HepG2 (cell line): ENCODE results near the gene ZBTB9. TPM values are rescaled to one million over a fixed set of nuclear protein-coding genes. Genes with fewer than 3 reads are reported as not detected.

Experiments
- ATAC-seq: fragments of 200-7000 bp; cut with Tn5 transposase; 3 replicates; pipeline ENCODE4 v1.9.1; 2020; ENCODE audit warnings: mild to moderate bottlenecking, moderate library complexity
- BruUV-seq: library from RNA; stranded (reverse); fragments of 400-500 nt; replicated peaks from 2 replicates; lab custom pipeline; 2021; lab: Mats Ljungman, UMichigan
- CTCF ChIA-PET: fragments of 300-600 bp; formaldehyde crosslinking; extraction: SDS; loops from one replicate; lab custom pipeline; 2021; ENCODE audit warnings: low total read pairs, inconsistent platforms, low intra/inter-chr PET ratio; lab: Yijun Ruan, JAX
- POLR2A ChIA-PET: fragments of 350-600 bp; sonication (Branson Sonifier 250); formaldehyde crosslinking; loops from one replicate; lab custom pipeline; 2020; ENCODE audit warnings: antibody characterized with exemption, inconsistent platforms; lab: Yijun Ruan, JAX
- DNase-seq: peaks from one replicate; pipeline ENCODE4 v3.0.0-alpha.2; 2015; ENCODE audit warnings: low spot score
- FAIRE-seq: peaks from 3 replicates; lab custom pipeline; 2011; peaks lifted over from hg19 to GRCh38; lab: Jason Lieb, UNC
- H2AFZ ChIP-seq: one replicate; pipeline ENCODE4 v1.6.1; 2011; ENCODE audit warnings: low read length, inconsistent platforms
- H3K27ac ChIP-seq: fragments of 300-600 bp; 3 replicates; pipeline ENCODE4 v1.8.0; 2011; ENCODE audit warnings: mixed run types, mild to moderate bottlenecking, mixed read lengths, low read length, inconsistent platforms; ENCODE audit not compliant: insufficient read depth; ENCODE audit errors: extremely low read length
- H3K27me3 ChIP-seq, 2 experiments: fragments of 200-600 bp in 1 of 2; 2 replicates in 1 of 2; 3 replicates in 1 of 2; pipeline versions ENCODE4 v1.6.0 to v1.8.0; 2011; ENCODE audit warnings: low read length in 2 of 2, mild to moderate bottlenecking in 2 of 2, moderate library complexity in 2 of 2, inconsistent platforms in 1 of 2; ENCODE audit not compliant: insufficient read depth in 2 of 2, control insufficient read depth in 1 of 2
- H3K36me3 ChIP-seq, 2 experiments: fragments of 200-600 bp in 1 of 2; replicated peaks in 1 of 2; 2 replicates in 1 of 2; 3 replicates in 1 of 2; pipeline versions ENCODE4 v1.5.1 to v1.8.0; 2011; ENCODE audit warnings: low read length in 2 of 2, inconsistent platforms in 1 of 2; ENCODE audit not compliant: insufficient read depth in 2 of 2, control insufficient read depth in 1 of 2
- H3K4me1 ChIP-seq: 2 replicates; pipeline ENCODE4 v1.5.1; 2012; ENCODE audit warnings: low read length, inconsistent platforms; ENCODE audit not compliant: insufficient read depth
- H3K4me2 ChIP-seq: 2 replicates; pipeline ENCODE4 v1.6.0; 2011; ENCODE audit warnings: low read depth, low read length, inconsistent platforms
- H3K4me3 ChIP-seq, 3 experiments: fragments of 200-600 bp in 1 of 3; sonication (generic), shearing (Covaris generic) in 1 of 3; replicated peaks in 1 of 3; 2 replicates each; pipeline ENCODE4 v1.5.1; 2011 to 2016; ENCODE audit warnings: low read length in 3 of 3, inconsistent platforms in 2 of 3, low read depth in 2 of 3, mild to moderate bottlenecking in 2 of 3, control low read depth in 1 of 3, mixed read lengths in 1 of 3; ENCODE audit not compliant: insufficient read depth in 1 of 3
- H3K79me2 ChIP-seq: one replicate; pipeline ENCODE4 v1.6.1; 2011; ENCODE audit warnings: low read length, inconsistent platforms; ENCODE audit not compliant: insufficient read depth
- H3K9ac ChIP-seq: 2 replicates; pipeline ENCODE4 v1.6.0; 2011; ENCODE audit warnings: mild to moderate bottlenecking, low read depth, low read length, inconsistent platforms; ENCODE audit not compliant: insufficient read depth
- H3K9me3 ChIP-seq: 2 replicates; pipeline ENCODE4 v1.5.1; 2012; ENCODE audit warnings: mild to moderate bottlenecking, low read length
- H4K20me1 ChIP-seq: 2 replicates; pipeline ENCODE4 v1.6.0; 2011; ENCODE audit warnings: inconsistent platforms, mild to moderate bottlenecking, low read length, moderate library complexity; ENCODE audit not compliant: insufficient read depth
- CSRNP2 ChIP-seq: sonication (generic); formaldehyde crosslinking; conservative IDR thresholded peaks from 2 replicates; pipeline ENCODE4 v1.8.0; 2022; ENCODE audit warnings: low read depth, missing genetic modification reagents
- CTCF ChIP-seq: sonication (generic); formaldehyde crosslinking; IDR thresholded peaks from 2 replicates; pipeline ENCODE4 v1.5.0; 2020; ENCODE audit warnings: mild to moderate bottlenecking, missing genetic modification reagents, moderate library complexity
- ETS1 ChIP-seq: sonication (generic); formaldehyde crosslinking; IDR thresholded peaks from 2 replicates; pipeline ENCODE4 v1.4.0; 2020; ENCODE audit warnings: missing genetic modification reagents
- JUN ChIP-seq: sonication (generic); formaldehyde crosslinking; IDR thresholded peaks from 2 replicates; pipeline ENCODE4 v1.4.0; 2020; ENCODE audit warnings: mild to moderate bottlenecking, missing genetic modification reagents
- KLF16 ChIP-seq, 2 experiments: sonication (generic) in 1 of 2; formaldehyde crosslinking in 1 of 2; IDR thresholded peaks; 2 replicates each; pipeline versions ENCODE4 v1.6.1 to v1.8.0; 2016 to 2023; ENCODE audit warnings: missing genetic modification reagents in 2 of 2, missing compliant biosample characterization in 1 of 2
- NCOA1 ChIP-seq: sonication (generic); formaldehyde crosslinking; IDR thresholded peaks from 2 replicates; pipeline ENCODE4 v1.9.0; 2021; ENCODE audit warnings: missing genetic modification reagents
- NFIC ChIP-seq: IDR thresholded peaks from 2 replicates; pipeline ENCODE4 v1.6.1; 2012; ENCODE audit warnings: mild to moderate bottlenecking, low read length, inconsistent platforms
- NFKB2 ChIP-seq: sonication (generic); formaldehyde crosslinking; IDR thresholded peaks from 2 replicates; pipeline ENCODE4 v1.4.0; 2020; ENCODE audit warnings: missing genetic modification reagents, borderline replicate concordance
- POLR2G ChIP-seq: fragments of 200-400 bp; formaldehyde crosslinking; IDR thresholded peaks from 2 replicates; pipeline ENCODE4 v1.6.1; 2018; ENCODE audit warnings: mild to moderate bottlenecking, low read depth, low read length, moderate library complexity
- RAD51 ChIP-seq: fragments of 450-650 bp; IDR thresholded peaks from 2 replicates; pipeline ENCODE4 v1.6.1; 2016; ENCODE audit warnings: borderline replicate concordance
- REL ChIP-seq: sonication (generic); formaldehyde crosslinking; conservative IDR thresholded peaks from 2 replicates; pipeline ENCODE4 v1.8.0; 2022; ENCODE audit warnings: mild to moderate bottlenecking, missing genetic modification reagents, moderate library complexity
- RNF219 ChIP-seq: sonication (generic); formaldehyde crosslinking; IDR thresholded peaks from 2 replicates; pipeline ENCODE4 v1.5.0; 2020; ENCODE audit warnings: mild to moderate bottlenecking, missing genetic modification reagents
- ZNF253 ChIP-seq: sonication (generic); formaldehyde crosslinking; IDR thresholded peaks from 2 replicates; pipeline ENCODE4 v1.8.0; 2022; ENCODE audit warnings: mild to moderate bottlenecking, missing genetic modification reagents, borderline replicate concordance
- ZNF558 ChIP-seq: sonication (generic); formaldehyde crosslinking; IDR thresholded peaks from 2 replicates; pipeline ENCODE4 v1.9.0; 2022; ENCODE audit warnings: mild to moderate bottlenecking, missing genetic modification reagents, borderline replicate concordance
- ZNF678 ChIP-seq: sonication (generic); formaldehyde crosslinking; IDR thresholded peaks from 2 replicates; pipeline ENCODE4 v1.4.0; 2020; ENCODE audit warnings: mild to moderate bottlenecking, missing genetic modification reagents
- ZNF703 ChIP-seq: sonication (generic); formaldehyde crosslinking; IDR thresholded peaks from 2 replicates; pipeline ENCODE4 v1.5.1; 2020; ENCODE audit warnings: missing genetic modification reagents, mild to moderate bottlenecking, moderate library complexity, borderline replicate concordance
- ZNF720 ChIP-seq: sonication (generic); formaldehyde crosslinking; IDR thresholded peaks from 2 replicates; pipeline ENCODE4 v1.4.0; 2020; ENCODE audit warnings: missing genetic modification reagents
- ZSCAN25 ChIP-seq: sonication (generic); formaldehyde crosslinking; IDR thresholded peaks from 2 replicates; pipeline ENCODE4 v1.8.0; 2022; ENCODE audit warnings: mild to moderate bottlenecking, missing genetic modification reagents
- WGBS: methylation state at CpG from one replicate; pipeline ENCODE4 v1.1.6; 2017; ENCODE audit warnings: low lambda C conversion rate; 5-methylcytosine and 5-hydroxymethylcytosine counted together
- in situ Hi-C: cut with HindIII; loops from 2 replicates; pipeline ENCODE4 v1.10.0; 2017; ENCODE audit warnings: low pct_unique_long_range_greater_than_20kb; ENCODE audit not compliant: extremely low pct_ligation_motif_present
- intact Hi-C: fragments of 100-400 bp; cut with micrococcal nuclease; formaldehyde crosslinking; loops from one replicate; pipeline ENCODE4 v1.10.0; 2022; ENCODE audit not compliant: unreplicated experiment
- polyA plus RNA-seq, 8 experiments: library from polyadenylated mRNA; depleted of rRNA in 3 of 8; stranded (reverse) in 7 of 8; unstranded in 1 of 8; fragments of >200 nt; fragmentation: Illumina TruSeq in 4 of 8; extraction: Trizol in 4 of 8; gene quantifications; 2 replicates each; pipeline versions ENCODE4 v1.2.1 to v1.2.3, GENCODE V29; 2011 to 2016; ENCODE audit warnings: low read depth in 4 of 8, missing spikeins in 1 of 8, mixed read lengths in 1 of 8; ENCODE audit not compliant: insufficient read depth in 1 of 8
- total RNA-seq, 5 experiments: library from RNA; depleted of rRNA; stranded (reverse); fragments of >200 nt; fragmentation: Illumina TruSeq; extraction: Trizol; gene quantifications; 2 replicates each; pipeline ENCODE4 v1.2.3, GENCODE V29; 2016; ENCODE audit warnings: low read depth in 1 of 5

ZBTB9 gene
- total and polyA plus RNA-seq, 2 of the 13 experiments (the other 11 are each of a cell fraction or from before 2014, with no cell fraction given): 5.3 to 9.2 TPM

- TF ChIP-seq RNF219 (CRISPR knock-in tag) (no peak), NFIC (no peak), REL (CRISPR knock-in tag) (no peak), RAD51 (no peak), ZNF678 (CRISPR knock-in tag) (no peak), ETS1 (no peak)
These were observed 22.4 kb upstream of the ZBTB9 start (continued) for GRCh38 chr6:33431880-33432541.

GRCh38 chr6:33432546-33432945 lies 21.8 kb upstream of the ZBTB9 start:
- Histone ChIP-seq H3K4me3 (no peak overlapping the region), H4K20me1 (no peaks in the 10 kb centered on the region), H3K79me2 (no peaks in the 10 kb centered on the region), H3K4me1 (peaks cover 35% of the 10 kb centered on the region), H3K9ac (no peak overlapping the region), H3K27ac (no peak overlapping the region), H2AFZ (no peak overlapping the region), H3K9me3 (no peaks in the 10 kb centered on the region), H3K27me3 (no peaks in the 10 kb centered on the region), H3K4me2 (no peak overlapping the region), H3K36me3 (no peaks in the 10 kb centered on the region)
- no peak for DNase-seq
- BruUV-seq: no TSS peak
- ATAC-seq: no peak
- intact Hi-C loops (no loop called here), in situ Hi-C loops (no loop called here)
- FAIRE-seq: no peak
- 82% methylated on average over 10 of the region's 10 CpGs for WGBS
- ChIA-PET CTCF (no interaction called here), POLR2A (no interaction called here)
- TF ChIP-seq POLR2G: no peak
- TF ChIP-seq ZNF558 (CRISPR knock-in tag): no peak
- TF ChIP-seq ZSCAN25: no peak
- no peak for TF ChIP-seq CTCF (CRISPR knock-in tag)
- TF ChIP-seq NFKB2 (CRISPR knock-in tag): no peak
- TF ChIP-seq NCOA1 (CRISPR knock-in tag): no peak
- TF ChIP-seq KLF16 (CRISPR knock-in tag; IDR thresholded peaks at IDR 0.05): no peak
- no peak for TF ChIP-seq ZNF253 (CRISPR knock-in tag)
- no peak for TF ChIP-seq ZNF703 (CRISPR knock-in tag)
- no peak for TF ChIP-seq JUN (CRISPR knock-in tag)
- no peak for TF ChIP-seq ZNF720 (CRISPR knock-in tag)
- no peak for TF ChIP-seq CSRNP2 (CRISPR knock-in tag)
